Measurements from ENCODE around the gene PALM2AKAP2.

PALM2AKAP2 gene

DNA sequence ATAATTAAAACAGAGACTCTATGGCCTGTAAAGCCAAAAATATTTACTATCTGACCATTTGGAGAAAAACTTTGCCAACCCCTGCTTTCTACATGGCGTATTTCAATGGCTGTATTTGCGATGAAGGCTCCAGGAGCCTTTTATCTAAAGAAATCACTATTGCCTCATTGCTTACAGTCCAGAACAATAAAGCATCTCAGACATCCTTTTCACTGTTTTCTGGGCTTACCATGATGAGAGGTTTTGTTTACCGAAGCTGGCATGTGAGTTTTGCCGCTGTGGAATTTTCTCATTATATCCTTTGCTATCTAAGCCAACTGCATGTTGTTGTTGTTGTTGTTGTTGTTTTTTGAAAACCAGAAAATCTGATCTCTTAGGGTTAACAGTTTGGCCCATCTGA lies 13.9 kb downstream of the PALM2AKAP2 start:
- no peak overlapping the region for H3K4me3 ChIP-seq (ENCODE audit: low read depth in 1 of 2, low read length in 2 of 2)
- H3K4me1 ChIP-seq (ENCODE audit: insufficient read depth, low read length), result peaks cover 12% of the 10 kb centered on the region
- no peaks in the 10 kb centered on the region for H3K27me3 ChIP-seq (ENCODE audit: control insufficient read depth in 1 of 2, insufficient read depth in 2 of 2, low read length in 2 of 2)
- H3K9ac ChIP-seq (ENCODE audit: low read length), result no peak overlapping the region
- no peaks in the 10 kb centered on the region for H3K36me3 ChIP-seq (ENCODE audit: insufficient read depth, low read length)
- H3K9me3 ChIP-seq (ENCODE audit: low read length), result no peaks in the 10 kb centered on the region
- H3K27ac ChIP-seq (ENCODE audit: low read depth, low read length), result no peak overlapping the region

- Histone ChIP-seq H3K36me3 (ENCODE audit: insufficient read depth, low read length) (no peaks in the 10 kb centered on the region), H3K9ac (ENCODE audit: low read length) (no peak overlapping the region), H3K4me3 (ENCODE audit: low read depth in 1 of 2, low read length in 2 of 2) (no peak overlapping the region), H3K9me3 (ENCODE audit: low read length) (no peaks in the 10 kb centered on the region), H3K27me3 (ENCODE audit: control insufficient read depth in 1 of 2, insufficient read depth in 2 of 2, low read length in 2 of 2) (no peaks in the 10 kb centered on the region), H3K4me1 (ENCODE audit: insufficient read depth, low read length) (peaks cover 12% of the 10 kb centered on the region), H3K27ac (ENCODE audit: low read depth, low read length) (no peak overlapping the region)
These were observed 14.5 kb downstream of the PALM2AKAP2 start for GRCh38 chr9:109794361-109795012.

DNA sequence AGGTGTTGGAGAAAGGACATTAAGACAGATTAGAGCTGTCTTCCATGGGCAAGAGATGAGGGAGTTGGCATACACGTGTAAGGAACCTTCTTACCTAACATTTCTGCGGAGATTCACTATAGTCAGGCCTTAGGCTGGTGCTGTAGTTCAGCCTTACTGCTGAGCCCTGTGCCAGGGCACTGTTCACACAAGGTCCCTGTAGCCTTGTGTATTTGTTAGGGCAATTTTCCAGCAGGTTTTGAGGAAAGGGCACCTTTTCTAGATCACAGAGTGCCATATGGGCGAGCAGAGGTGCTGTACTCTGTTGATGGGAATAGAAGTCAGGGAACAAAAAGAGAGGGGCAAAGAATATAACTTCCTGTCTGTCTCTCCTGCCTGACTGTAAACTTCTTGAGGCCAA lies 15.6 kb downstream of the PALM2AKAP2 start:
- H3K9ac ChIP-seq (ENCODE audit: low read length), result no peak overlapping the region
- no peaks in the 10 kb centered on the region for H3K36me3 ChIP-seq (ENCODE audit: insufficient read depth, low read length)
- H3K27me3 ChIP-seq (ENCODE audit: control insufficient read depth in 1 of 2, insufficient read depth in 2 of 2, low read length in 2 of 2), result no peaks in the 10 kb centered on the region
- no peak overlapping the region for H3K4me3 ChIP-seq (ENCODE audit: low read depth in 1 of 2, low read length in 2 of 2)
- H3K9me3 ChIP-seq (ENCODE audit: low read length), result no peaks in the 10 kb centered on the region
- peaks cover 12% of the 10 kb centered on the region for H3K4me1 ChIP-seq (ENCODE audit: insufficient read depth, low read length)
- H3K27ac ChIP-seq (ENCODE audit: low read depth, low read length), result no peak overlapping the region

- no peaks in the 10 kb centered on the region for H3K9me3 ChIP-seq (ENCODE audit: low read length)
- H3K27ac ChIP-seq (ENCODE audit: low read depth, low read length), result no peak overlapping the region
- H3K27me3 ChIP-seq (ENCODE audit: control insufficient read depth in 1 of 2, insufficient read depth in 2 of 2, low read length in 2 of 2), result no peaks in the 10 kb centered on the region
- H3K4me1 ChIP-seq (ENCODE audit: insufficient read depth, low read length), result peaks cover 12% of the 10 kb centered on the region
- H3K4me3 ChIP-seq (ENCODE audit: low read depth in 1 of 2, low read length in 2 of 2), result no peak overlapping the region
- H3K9ac ChIP-seq (ENCODE audit: low read length), result no peak overlapping the region
- no peaks in the 10 kb centered on the region for H3K36me3 ChIP-seq (ENCODE audit: insufficient read depth, low read length)
These were observed 16.1 kb downstream of the PALM2AKAP2 start for GRCh38 chr9:109796078-109796477.

DNA sequence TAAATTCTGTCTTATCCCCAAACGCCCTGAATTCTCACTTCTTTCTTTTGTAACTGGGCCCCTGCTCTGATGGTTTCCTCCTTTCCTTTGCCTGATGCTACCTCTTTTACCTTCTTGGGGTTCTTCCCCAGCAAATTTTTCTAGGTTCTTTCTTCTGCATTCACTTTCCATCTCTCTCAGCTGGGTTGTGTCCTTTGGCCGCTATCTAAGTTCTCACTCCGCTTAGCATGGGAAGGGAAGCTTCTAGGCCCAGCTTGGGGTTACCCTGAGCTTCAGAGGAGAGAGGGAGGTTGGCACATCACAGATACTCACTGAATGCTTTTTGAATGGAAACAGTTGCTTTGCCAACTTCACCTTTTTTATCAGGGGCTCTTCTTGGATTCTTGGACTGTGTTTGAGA lies 17.0 kb downstream of the PALM2AKAP2 start:
- Histone ChIP-seq H3K4me1 (ENCODE audit: insufficient read depth, low read length) (peaks cover 12% of the 10 kb centered on the region), H3K9ac (ENCODE audit: low read length) (no peak overlapping the region)

GRCh38 chr9:109797509-109797908 lies 17.5 kb downstream of the PALM2AKAP2 start:
- Histone ChIP-seq H3K27me3 (ENCODE audit: control insufficient read depth in 1 of 2, insufficient read depth in 2 of 2, low read length in 2 of 2) (no peaks in the 10 kb centered on the region), H3K4me1 (ENCODE audit: insufficient read depth, low read length) (peaks cover 12% of the 10 kb centered on the region), H3K9me3 (ENCODE audit: low read length) (no peaks in the 10 kb centered on the region), H3K27ac (ENCODE audit: low read depth, low read length) (no peak overlapping the region), H3K4me3 (ENCODE audit: low read depth in 1 of 2, low read length in 2 of 2) (no peak overlapping the region), H3K9ac (ENCODE audit: low read length) (no peak overlapping the region), H3K36me3 (ENCODE audit: insufficient read depth, low read length) (no peaks in the 10 kb centered on the region)

More for the DNA sequence above, 17.0 kb downstream of the PALM2AKAP2 start:
- no peak overlapping the region for H3K27ac ChIP-seq (ENCODE audit: low read depth, low read length)
- no peaks in the 10 kb centered on the region for H3K9me3 ChIP-seq (ENCODE audit: low read length)
- H3K4me3 ChIP-seq (ENCODE audit: low read depth in 1 of 2, low read length in 2 of 2), result no peak overlapping the region
- no peaks in the 10 kb centered on the region for H3K36me3 ChIP-seq (ENCODE audit: insufficient read depth, low read length)
- H3K27me3 ChIP-seq (ENCODE audit: control insufficient read depth in 1 of 2, insufficient read depth in 2 of 2, low read length in 2 of 2), result no peaks in the 10 kb centered on the region

DNA sequence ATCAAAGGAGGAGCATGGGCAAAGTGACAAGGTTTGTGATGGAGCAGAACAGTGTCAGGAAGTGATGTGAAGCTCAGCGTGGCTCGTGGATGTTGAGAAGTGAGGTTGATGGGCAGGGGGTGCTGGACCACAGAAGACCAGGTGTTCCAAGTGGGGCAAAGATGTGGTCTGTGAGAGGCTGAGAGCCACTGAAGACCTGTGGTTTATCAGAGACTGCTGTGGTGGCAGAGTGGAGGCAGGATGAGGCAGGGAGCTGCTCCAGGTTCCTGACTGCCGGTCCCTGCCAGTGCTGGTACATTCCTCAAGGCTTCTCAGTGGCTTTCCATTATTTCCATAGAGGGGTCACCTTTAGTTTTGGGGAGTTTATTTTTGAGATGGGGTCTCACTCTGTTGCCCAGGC lies 19.1 kb downstream of the PALM2AKAP2 start:
- H3K9me3 ChIP-seq (ENCODE audit: low read length), result no peaks in the 10 kb centered on the region
- H3K9ac ChIP-seq (ENCODE audit: low read length), result no peak overlapping the region
- H3K36me3 ChIP-seq (ENCODE audit: insufficient read depth, low read length), result no peaks in the 10 kb centered on the region
- H3K4me3 ChIP-seq (ENCODE audit: low read depth in 1 of 2, low read length in 2 of 2), result no peak overlapping the region
- no peak overlapping the region for H3K27ac ChIP-seq (ENCODE audit: low read depth, low read length)
- H3K27me3 ChIP-seq (ENCODE audit: control insufficient read depth in 1 of 2, insufficient read depth in 2 of 2, low read length in 2 of 2), result no peaks in the 10 kb centered on the region
- H3K4me1 ChIP-seq (ENCODE audit: insufficient read depth, low read length), result no peaks in the 10 kb centered on the region

GRCh38 chr9:109799792-109800191 lies 19.8 kb downstream of the PALM2AKAP2 start:
- no peak overlapping the region for H3K4me3 ChIP-seq (ENCODE audit: low read depth in 1 of 2, low read length in 2 of 2)
- H3K9ac ChIP-seq (ENCODE audit: low read length), result no peak overlapping the region
- H3K27ac ChIP-seq (ENCODE audit: low read depth, low read length), result no peak overlapping the region
- no peaks in the 10 kb centered on the region for H3K9me3 ChIP-seq (ENCODE audit: low read length)
- no peaks in the 10 kb centered on the region for H3K27me3 ChIP-seq (ENCODE audit: control insufficient read depth in 1 of 2, insufficient read depth in 2 of 2, low read length in 2 of 2)
- no peaks in the 10 kb centered on the region for H3K36me3 ChIP-seq (ENCODE audit: insufficient read depth, low read length)
- H3K4me1 ChIP-seq (ENCODE audit: insufficient read depth, low read length), result no peaks in the 10 kb centered on the region

DNA sequence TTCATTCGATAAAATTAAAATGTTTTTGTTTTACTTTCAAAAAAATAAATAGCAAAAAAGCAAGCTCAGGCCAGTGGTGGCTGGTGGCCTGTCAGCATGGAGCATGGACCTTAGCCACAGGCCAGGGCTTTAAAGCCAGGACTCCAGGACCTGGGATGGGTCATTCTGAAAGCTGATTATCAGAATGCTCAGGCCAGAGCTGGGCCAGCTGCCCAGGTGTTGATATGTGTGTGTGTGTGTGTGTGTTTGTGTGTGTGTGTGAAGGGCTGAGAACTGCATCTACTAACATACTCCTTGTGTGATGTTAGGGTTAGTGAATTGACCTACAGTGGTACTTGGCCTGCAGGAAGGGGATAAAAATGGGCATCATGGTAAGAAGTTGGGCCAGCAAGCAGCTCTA lies 21.5 kb downstream of the PALM2AKAP2 start:
- H3K9ac ChIP-seq (ENCODE audit: low read length), result no peak overlapping the region
- H3K27ac ChIP-seq (ENCODE audit: low read depth, low read length), result no peak overlapping the region
- H3K4me3 ChIP-seq (ENCODE audit: low read depth in 1 of 2, low read length in 2 of 2), result no peak overlapping the region
- no peaks in the 10 kb centered on the region for H3K9me3 ChIP-seq (ENCODE audit: low read length)
- no peaks in the 10 kb centered on the region for H3K36me3 ChIP-seq (ENCODE audit: insufficient read depth, low read length)
- peaks cover 3% of the 10 kb centered on the region for H3K4me1 ChIP-seq (ENCODE audit: insufficient read depth, low read length)
- no peaks in the 10 kb centered on the region for H3K27me3 ChIP-seq (ENCODE audit: control insufficient read depth in 1 of 2, insufficient read depth in 2 of 2, low read length in 2 of 2)

DNA sequence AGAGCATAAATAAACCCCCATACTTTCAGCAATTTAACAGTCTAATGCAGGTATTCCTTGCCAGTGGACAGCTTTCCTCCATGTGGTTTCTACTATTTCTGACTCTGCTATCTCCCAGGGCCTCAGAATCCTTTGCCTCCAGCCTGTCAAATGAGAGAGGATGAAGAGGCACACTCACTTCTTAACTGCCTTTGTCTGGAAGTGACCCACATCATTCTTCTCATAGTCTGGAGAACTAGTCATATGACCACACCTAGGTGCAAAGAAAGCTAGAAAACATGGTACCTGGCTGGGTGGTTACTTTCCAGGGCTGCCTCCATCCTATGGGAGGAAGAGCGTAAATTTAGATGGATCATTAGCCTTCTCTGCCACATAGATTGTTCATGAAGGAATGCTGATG lies 22.5 kb downstream of the PALM2AKAP2 start:
- no peak overlapping the region for H3K4me3 ChIP-seq (ENCODE audit: low read depth in 1 of 2, low read length in 2 of 2)
- no peaks in the 10 kb centered on the region for H3K9me3 ChIP-seq (ENCODE audit: low read length)
- no peak overlapping the region for H3K27ac ChIP-seq (ENCODE audit: low read depth, low read length)
- H3K27me3 ChIP-seq (ENCODE audit: control insufficient read depth in 1 of 2, insufficient read depth in 2 of 2, low read length in 2 of 2), result no peaks in the 10 kb centered on the region
- H3K36me3 ChIP-seq (ENCODE audit: insufficient read depth, low read length), result no peaks in the 10 kb centered on the region
- H3K4me1 ChIP-seq (ENCODE audit: insufficient read depth, low read length), result peaks cover 3% of the 10 kb centered on the region
- no peak overlapping the region for H3K9ac ChIP-seq (ENCODE audit: low read length)

- H3K9me3 ChIP-seq (ENCODE audit: low read length), result no peaks in the 10 kb centered on the region
- H3K36me3 ChIP-seq (ENCODE audit: insufficient read depth, low read length), result no peaks in the 10 kb centered on the region
- H3K4me3 ChIP-seq (ENCODE audit: low read depth in 1 of 2, low read length in 2 of 2), result no peak overlapping the region
- no peak overlapping the region for H3K27ac ChIP-seq (ENCODE audit: low read depth, low read length)
- H3K4me1 ChIP-seq (ENCODE audit: insufficient read depth, low read length), result peaks cover 3% of the 10 kb centered on the region
- no peak overlapping the region for H3K9ac ChIP-seq (ENCODE audit: low read length)
- no peaks in the 10 kb centered on the region for H3K27me3 ChIP-seq (ENCODE audit: control insufficient read depth in 1 of 2, insufficient read depth in 2 of 2, low read length in 2 of 2)
These were observed 25.1 kb downstream of the PALM2AKAP2 start for GRCh38 chr9:109805050-109805449.

DNA sequence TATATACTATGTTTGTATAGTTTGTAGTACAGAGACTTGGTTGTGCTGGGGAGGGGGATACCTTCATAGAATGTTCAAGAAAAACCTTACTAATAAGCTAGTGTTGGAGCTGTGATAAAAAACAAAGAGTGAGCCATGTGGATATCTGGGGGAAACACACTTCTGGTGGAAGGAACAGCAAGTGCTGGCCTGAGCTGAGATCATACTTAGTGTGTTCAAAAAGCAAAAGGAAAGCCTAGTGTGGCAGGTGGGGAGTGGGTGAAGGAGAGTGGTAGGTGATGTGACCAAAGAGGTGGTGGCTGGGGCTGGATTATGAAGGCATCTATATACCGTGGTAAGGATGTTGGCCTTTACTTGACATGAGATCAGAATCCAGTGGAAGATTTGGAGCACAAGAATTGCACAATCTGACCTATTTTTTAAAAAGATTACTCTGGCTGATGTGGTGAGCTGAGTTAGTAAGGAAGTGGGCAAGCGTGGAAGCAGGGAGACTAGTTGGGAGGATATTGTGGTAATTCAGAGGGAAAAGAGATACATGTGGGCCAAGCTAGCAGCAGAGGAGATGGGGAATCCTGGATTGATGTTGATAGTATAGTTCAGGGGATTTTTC lies 26.6 kb downstream of the PALM2AKAP2 start:
- Histone ChIP-seq H3K9ac (ENCODE audit: low read length) (no peak overlapping the region), H3K4me1 (ENCODE audit: insufficient read depth, low read length) (peaks cover 3% of the 10 kb centered on the region), H3K27ac (ENCODE audit: low read depth, low read length) (no peak overlapping the region), H3K27me3 (ENCODE audit: control insufficient read depth in 1 of 2, insufficient read depth in 2 of 2, low read length in 2 of 2) (no peaks in the 10 kb centered on the region), H3K36me3 (ENCODE audit: insufficient read depth, low read length) (no peaks in the 10 kb centered on the region), H3K4me3 (ENCODE audit: low read depth in 1 of 2, low read length in 2 of 2) (no peak overlapping the region), H3K9me3 (ENCODE audit: low read length) (no peaks in the 10 kb centered on the region)
